Testis (tissue), 2 donors: ENCODE data around the gene BCAS3.

ENCODE experiments used
- CTCF ChIP-seq, 3 experiments: fragments of 450-650 bp in 2 of 3; fragments of 200-600 bp in 1 of 3; sonication (generic) in 1 of 3; IDR thresholded peaks; one replicate each; pipeline ENCODE4 v1.5.1; 2016 to 2019; ENCODE audit warnings: antibody characterized with exemption in 3 of 3, mild to moderate bottlenecking in 2 of 3, moderate library complexity in 1 of 3
- POLR2A ChIP-seq: fragments of 450-650 bp; IDR thresholded peaks from one replicate; pipeline ENCODE4 v1.6.1; 2017; ENCODE audit warnings: antibody characterized with exemption, mild to moderate bottlenecking, moderate library complexity

GRCh38 chr17:61023996-61024395 is 346.3 kb downstream of the BCAS3 start:
- TF ChIP-seq CTCF (IDR thresholded peaks at IDR 0.05) (no peak), POLR2A (no peak)
